Activated CD8-positive, alpha-beta memory T cell treated with anti-CD3 and anti-CD28 coated beads for 1 hour (primary cell): ENCODE data around the gene MMP24.
"Not testable (repeated sequence)": the region's sequence is repeated elsewhere in the genome, so short reads cannot be mapped to it uniquely, and the experiment has no call there.

ENCODE experiments used
- DNase-seq, 2 donors: peaks; one replicate each; pipeline ENCODE4 v3.0.0-alpha.2; 2020; ENCODE audit warnings: low read depth in 1 of 2; ENCODE audit errors: extremely low read depth in 1 of 2

MMP24 gene

DNA sequence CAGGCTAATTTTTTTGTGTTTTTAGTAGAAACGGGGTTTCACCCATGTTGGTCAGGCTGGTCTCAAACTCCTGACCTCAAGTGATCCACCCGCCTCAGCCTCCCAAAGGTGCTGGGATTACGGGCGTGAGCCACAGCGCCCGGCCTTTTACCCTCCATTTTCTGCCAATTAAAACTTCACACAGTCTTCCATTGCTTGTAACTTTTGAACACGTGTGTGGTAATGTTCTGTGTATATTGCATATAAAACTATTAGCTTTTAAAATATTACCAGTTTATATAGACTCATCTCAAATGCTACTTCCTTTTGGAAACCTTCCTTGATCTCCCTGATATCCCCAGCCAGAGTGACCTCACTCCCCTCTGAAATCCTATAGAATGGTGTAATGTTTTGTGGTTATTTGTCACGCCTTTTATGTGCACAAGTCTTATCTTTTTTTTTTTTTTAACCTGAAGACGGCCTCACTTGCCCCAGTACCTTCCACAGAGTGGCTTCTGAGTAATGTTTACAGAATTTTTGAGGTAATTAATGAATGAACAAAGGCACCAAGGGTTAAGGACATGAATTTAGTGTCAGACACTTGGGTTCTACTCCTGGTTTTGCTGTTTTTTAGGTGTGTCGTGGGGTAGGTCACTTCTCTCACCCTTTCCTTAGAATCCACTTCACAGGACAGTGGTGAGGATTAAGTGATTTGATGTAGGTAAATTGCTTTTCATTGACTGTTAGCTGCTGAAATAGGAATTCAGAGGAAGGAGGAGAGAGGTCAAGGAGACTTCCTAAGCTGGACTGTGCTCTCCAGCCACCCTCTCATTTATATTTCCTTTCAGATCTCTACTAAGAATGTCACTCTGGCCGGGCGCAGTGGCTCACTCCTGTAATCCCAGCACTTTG is 11.2 kb upstream of the MMP24 start:
- no peak for DNase-seq

DNA sequence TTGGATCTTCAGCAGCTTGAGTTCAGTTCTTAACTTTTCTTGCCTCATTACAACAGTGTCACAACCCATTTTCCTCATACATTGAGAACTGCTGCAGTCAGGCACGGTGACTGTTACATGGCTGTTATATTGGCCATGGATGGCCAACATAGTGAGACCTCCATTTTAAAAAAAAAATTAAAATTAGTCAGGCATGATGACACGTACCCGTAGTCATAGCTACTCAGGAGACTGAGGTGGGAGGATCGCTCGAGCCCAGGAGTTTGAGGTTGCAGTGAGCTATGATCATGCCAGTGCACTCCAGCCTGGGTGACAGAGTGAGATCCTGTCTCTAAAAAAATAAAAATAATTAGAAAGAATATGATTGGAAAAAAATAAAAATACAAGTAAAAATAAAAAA is 9.9 kb upstream of the MMP24 start:
- DNase-seq, result no peak

DNA sequence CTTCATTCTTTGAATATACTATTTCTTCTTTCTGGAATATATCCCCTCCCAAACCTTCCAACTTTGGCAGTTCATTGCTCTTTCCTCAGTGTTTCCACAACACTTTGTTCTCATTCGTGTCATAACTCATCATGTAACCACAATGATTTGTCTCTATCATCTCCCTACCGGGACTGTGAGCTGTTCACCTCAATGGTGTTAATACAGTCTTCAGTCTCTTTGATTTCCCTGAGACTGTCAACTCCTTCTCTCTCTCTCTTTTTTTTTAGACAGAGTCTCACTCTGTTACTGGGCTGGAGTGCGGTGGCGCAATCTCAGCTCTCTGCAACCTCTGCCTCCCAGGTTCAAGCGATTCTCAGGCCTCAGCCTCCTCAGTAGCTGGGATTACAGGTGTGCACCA is 2.5 kb upstream of the MMP24 start:
- DNase-seq, result no peak

DNA sequence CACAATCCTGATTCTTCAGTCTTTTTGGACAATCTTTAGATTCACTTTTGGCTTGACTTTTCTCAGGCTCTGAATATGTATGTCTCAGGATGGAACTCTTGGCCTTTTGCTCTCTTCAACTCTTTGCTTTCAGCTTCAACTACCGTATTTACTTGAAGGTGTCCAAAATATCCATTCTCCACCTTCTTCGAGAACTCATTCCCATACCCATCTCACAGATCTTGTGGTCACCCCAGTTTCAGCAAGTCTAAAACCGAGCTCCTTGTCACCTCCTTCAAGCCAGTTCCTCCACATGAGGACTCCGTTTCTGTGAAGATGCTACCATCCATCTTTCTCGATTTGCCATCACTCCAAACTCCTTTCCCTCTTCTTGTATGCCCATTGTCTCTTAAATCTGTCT is 2.0 kb upstream of the MMP24 start:
- no peak for DNase-seq

DNA sequence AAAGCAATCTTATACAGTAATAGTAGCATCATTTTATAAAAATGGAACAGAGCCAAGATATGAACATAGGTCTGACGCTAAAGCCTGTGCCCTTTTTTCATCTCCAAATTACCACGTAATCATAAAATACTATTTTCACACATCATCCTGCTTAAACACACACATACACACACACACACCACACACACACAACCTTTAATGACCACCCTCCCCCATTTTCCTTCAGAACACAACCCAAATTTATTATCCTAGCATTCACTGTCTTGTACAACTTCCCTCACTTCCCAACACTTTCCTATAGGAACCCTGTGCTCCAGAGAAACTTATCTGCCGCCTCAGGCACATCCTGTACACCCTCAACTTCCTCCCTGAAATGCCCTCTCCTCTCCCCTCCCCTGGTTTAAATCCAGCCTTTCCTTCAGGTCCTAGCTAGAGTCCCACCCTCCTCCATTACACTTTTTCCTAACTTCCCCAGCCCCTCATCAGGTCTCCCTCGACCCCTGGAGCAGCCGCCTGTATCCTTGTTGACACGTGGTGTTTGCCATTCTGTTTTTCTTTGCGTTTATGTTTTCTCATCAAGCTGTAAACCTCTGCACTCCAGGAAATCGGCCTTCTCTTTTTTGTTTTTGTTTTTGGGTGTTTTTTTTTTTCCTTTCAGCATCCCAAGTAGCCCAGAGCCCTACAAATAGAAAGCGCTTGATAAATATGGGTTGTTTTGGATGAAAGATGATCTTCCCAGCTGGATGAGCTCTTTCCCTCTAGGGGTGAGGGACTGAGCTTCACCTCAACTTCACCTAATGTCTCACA is 968 bp upstream of the MMP24 start:
- DNase-seq, result no peak

DNA sequence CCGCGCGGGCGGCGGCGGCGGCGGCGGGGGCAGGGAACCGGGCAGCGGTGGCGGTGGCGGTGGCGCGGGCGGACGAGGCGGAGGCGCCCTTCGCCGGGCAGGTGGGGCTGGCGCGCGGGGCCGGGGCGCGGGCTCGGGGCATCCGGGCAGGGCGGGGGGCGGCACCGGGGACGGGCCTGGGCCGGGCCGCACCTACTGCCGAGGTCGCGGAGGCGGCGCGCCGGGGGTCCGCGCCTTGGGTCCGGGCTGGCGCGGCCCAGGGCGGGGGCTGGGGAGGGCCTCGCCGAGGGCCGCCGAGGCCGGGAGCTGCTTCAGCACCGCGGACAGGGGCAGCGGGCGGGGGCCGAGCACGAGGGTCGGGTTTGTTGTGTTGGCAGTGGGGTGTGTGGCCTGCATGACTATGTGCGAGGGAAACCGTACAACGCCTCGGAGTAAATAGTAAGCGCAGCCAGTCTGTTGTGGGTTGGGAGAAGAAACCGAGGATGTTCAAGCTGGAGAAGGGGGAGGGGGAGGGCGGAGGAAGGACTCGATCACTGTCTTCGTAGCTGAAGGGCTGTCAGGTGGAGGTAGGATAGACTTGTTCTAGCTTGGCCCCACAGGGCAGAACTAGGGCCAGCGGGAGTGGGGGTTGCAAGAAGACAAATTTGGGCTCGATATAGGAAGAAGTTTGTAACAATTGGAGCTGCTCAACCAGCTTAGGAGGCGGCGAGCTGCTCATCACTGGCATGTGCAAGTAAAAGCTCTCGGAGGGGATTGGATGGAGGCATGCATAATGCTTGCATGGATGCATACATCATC is 593 bp downstream of the MMP24 start:
- peak in 1 of 2 donors; percentile 19 for DNase-seq

DNA sequence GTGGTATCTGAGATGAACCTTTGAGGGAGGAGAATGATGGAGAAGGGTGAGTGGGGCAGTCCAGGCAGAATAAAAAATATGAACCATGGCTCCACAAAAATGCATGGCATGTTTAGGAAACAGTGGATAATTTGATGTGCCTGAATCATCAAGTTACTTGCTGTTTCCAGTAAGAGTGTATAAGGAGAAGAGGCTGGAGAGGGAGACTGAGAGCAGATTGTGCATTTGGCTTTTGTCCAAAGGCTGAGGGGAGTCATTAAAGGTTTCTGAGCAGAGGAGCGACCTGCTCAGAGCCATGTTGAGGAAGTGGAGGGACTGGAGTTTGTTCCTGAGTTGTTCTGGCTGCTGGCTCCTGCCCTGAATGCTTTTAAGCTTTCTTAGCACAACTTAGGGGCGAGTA is 6.1 kb downstream of the MMP24 start:
- no peak for DNase-seq

DNA sequence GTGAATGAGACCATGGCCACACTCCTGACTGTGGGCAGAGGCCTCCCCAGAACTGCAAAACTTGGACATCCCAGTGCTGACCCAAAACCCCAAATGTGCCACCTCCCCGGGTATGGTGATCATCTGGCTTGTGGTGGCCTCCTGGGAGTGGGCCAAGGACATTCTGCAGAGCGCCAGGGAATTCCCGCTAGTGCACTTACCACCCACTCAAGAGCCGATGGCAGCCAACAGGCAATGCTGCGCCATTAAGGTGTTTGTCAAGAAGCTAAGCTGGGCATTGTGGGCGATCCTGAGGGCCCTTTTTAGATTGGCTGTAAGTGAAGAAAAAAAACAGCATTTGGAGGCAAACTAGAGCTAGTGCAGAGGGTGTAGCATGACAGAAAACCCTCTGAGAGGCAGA is 9.4 kb downstream of the MMP24 start:
- DNase-seq, result no peak

DNA sequence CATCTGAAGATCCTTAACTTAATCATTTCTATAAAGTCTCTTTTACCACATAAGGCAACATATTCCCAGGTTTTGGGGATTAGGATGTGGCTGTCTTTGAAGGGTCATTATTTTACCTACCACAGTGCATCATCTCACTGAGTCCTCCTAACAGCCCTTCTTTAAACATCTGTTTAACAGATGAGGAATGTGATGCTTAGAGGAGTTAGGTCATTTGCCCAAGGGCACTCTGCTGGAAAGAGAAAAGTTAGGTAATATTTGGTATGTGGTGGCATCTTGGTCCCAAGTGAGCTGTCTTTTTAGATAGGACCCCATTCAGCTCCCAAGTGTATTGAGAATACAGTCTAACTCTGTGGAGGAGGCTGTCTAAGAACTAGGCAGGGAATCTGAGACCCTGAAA is 11.0 kb downstream of the MMP24 start:
- no peak for DNase-seq

DNA sequence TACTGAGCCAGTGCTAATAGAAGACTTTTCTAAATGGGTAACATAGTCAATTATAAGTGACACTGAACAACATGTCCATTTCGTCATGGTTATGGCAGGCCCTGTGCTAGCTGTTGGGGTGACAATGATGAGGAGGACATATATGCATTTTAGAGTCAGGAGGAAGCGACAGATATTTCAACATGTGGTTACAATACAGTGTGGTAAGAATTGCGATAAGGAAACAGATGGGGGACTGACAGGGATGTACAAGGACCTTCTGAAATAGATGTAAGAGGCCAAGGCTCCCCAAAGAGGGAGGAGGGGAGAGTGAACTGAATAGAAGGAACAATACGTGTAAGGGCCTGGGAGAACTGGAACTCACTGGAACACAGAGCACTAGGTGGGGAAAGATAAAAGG is 11.7 kb downstream of the MMP24 start:
- no peak for DNase-seq

DNA sequence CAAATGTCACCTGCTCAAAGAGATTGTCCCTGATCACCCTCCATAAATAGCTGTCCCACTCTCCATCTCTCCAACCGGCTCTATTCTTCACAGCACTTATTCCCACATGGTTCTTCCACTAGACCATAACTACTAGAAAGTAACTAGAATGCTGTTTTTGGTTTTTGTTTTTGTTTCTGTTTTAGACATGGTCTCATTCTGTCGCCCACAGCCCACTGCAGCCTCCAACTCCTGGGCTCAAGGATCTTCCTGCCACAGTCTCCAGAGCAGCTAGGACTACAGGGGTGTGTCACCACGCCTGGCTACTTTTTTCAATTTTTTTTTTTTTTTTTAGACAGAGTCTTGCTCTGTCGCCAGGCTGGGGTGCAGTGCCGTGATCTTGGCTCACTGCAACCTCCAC is 12.2 kb downstream of the MMP24 start:
- DNase-seq, result no peak

DNA sequence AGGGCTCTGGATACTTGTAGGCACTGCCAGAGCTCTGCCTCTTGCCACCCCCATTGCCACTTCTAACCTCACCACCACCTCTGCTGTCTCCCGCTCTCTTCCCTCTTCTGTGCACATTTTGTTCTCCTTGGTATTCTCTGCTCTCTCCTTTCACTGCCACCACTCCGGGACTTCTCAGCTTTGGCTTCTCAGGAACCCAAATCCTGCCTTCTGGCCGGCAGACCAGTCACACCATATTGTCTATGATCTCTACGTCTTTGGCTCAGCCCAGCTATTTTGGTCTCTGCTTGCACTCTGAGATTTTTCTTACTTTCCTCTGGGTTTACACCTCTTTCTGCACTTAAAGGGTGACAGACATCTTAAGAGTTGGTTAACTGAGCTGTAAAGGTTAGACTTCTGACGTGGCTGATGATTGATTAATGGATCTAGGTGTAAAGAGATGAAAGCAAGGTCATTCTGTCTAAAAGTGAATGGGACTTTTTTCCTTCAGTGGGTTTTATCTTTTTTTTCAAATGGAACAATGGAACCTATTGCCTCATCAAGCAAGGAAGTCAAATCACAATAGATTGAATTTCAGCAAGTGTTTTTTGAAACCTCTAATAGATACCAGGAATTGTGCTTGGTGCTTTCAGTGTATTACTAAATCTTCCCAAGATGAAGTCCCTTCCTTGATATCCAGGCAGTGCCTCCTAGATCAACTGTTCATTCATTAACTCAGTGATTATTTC is 13.8 kb downstream of the MMP24 start:
- DNase-seq, result no peak

DNA sequence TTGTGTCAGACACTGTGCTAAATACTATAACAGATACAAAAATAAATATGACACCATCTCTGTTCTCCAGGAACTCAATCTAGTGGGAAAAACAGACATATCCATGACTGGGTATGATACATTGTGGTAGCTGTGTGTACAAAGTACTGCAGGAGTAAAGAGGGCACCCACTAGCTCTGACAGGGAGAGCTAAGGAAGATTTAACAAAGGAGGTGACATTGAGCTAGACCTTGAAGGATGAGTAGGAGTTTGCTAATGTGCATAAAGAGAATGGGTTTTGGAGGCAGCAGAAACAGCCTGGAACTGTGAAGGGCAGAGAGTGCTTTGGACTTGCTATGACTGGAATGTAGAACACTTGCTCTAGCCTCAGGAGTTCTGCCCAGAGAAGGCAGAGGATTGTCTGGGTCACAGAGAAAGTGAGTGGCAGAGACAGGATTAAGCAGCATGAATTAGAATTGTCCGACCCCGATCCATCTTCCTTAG is 14.4 kb downstream of the MMP24 start:
- no peak for DNase-seq

DNA sequence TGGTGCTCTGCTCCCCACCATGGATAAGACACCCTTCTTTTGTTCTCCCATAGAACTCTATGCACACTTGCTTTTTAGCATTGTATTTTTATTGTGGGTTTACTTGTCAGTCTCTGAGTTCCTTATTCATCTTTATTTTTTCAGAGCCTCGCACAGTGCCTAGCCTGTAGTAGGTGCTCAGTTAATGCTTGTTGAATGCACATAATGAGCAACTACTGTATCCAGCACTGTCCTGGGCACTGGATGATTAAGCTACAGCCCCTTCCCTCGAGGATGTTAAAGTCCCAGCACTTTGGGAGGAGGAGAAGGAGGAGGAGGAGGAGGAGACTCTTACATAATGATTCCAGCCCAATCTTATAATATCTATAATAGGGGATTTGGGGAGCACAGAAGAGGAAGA is 16.8 kb downstream of the MMP24 start:
- DNase-seq, result no peak

DNA sequence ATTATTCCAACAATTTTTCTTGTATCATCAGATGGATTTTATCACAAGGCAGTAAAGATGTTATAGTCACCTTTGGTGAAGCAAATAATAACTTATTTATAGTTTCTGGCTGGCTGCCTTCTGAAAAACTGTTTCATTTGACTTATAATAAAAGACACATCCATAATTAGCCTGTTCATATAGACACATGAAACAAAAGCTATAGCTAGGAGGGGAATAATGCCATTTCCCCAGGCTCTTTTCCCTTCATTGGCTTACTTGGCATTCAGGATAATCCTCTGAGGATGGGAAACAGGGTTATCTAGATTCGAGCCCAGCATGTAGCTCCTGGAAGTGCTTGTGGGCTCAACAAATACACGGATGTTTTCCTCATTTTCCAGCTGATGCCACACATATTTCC is 17.5 kb downstream of the MMP24 start:
- no peak for DNase-seq

DNA sequence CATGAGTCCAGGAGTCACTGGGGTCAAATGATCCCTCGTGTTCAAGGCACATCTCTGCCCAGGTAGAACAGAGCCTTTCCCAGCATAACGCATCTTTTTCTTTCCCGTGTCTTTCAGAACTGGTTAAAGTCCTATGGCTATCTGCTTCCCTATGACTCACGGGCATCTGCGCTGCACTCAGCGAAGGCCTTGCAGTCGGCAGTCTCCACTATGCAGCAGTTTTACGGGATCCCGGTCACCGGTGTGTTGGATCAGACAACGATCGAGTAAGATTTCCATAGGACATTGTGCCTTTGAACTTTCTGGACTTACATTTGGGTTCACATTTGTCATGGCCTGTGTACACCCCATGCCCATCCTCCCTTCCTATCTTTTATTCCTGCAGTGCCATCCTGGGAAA is 20.2 kb downstream of the MMP24 start:
- no peak for DNase-seq

DNA sequence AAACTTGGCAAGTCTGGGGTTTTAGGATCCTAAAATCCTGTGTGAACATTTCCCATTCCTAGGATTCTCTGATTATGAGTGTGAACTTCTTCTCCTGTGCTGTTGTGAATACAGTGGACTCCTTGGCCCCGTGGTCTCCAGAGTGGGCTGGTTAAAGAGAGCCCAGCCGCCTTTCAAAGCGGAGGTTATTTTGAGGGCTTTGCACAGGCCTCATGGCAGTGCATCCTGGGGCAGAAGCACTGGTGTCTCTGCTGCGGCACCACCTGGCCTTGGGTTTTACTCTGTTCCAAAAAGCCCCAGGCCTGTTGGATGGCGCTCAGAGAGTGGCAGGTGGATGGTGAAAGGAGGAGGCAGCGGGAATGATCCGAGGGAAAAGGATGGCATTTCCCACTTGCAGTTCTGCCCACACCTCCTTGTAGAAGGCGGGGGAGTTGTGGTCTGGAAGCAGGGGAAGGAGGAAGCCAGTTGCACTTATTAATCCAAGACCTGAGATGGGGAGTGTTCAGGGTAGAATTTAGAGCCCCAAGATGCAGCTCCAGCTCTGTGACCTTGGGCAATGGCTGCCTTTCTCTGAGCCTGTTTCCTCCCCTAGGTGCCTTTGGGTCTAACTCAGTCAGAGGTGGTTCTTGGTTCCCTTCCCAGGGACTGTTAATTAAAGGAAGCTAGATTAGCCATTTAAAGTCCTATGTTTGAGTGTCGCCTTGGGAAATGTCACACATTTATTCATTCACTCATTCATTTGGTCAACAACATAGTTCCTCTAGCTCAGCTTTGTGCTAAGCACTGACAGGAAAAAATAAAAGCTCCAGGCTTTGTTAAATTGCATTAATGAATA is 22.4 kb downstream of the MMP24 start:
- DNase-seq, result no peak

DNA sequence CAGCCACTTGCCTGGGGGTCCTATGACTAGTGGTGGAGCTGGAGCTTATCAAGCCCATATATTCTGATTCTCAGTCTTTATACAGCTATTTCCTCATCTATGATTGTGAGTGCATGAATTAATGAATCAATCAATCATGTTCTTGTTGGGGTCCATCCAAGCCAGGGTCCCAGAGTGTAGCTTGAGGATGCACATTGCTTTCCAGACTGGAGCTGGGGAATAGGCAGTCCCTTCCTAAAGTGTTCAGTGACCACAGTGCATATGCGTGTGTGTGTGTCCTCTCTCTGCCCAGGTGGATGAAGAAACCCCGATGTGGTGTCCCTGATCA is 25.1 kb downstream of the MMP24 start:
- DNase-seq, result no peak

DNA sequence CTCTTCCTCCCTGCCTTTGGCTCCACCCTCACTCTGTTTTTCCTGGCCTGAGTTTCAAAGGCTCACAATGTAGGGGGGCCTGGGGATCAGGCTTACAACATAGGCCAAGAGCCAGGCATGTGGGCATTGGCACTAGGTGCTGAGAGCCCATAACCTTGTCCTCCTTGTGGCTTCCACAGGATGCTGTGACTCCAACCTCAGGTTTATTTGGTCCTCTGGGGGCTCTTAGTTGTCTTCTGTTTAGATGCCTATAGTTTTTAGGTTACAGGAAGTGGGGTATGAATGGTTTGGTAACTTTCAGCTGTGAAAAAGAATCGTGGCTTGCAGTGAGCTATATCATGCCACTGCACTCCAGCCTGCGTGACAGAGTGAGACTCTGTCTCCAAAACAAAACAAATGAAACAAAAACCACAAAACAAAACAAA is 25.6 kb downstream of the MMP24 start:
- DNase-seq, result no peak

DNA sequence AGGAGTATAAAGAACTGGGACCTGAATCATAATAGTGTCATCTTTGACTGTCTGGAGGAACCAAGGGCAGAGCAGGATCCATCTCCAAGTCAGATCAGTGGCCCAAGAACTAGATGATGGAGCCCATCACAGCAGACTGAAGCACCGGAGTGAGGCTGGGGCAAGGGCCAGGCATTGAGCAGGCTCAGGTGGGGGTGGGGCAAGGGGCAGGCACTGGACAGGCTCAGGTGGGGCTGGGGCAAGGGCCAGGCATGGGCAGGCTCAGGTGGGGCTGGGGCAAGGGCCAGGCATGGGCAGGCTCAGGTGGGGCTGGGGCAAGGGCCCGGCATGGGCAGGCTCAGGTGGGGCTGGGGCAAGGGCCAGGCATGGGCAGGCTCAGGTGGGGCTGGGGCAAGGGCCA is 26.1 kb downstream of the MMP24 start:
- not testable (repeated sequence) for DNase-seq
